HepG2 (cell line): Measurements from ENCODE around the gene ARR3. TPM values are rescaled to one million over a fixed set of nuclear protein-coding genes. Genes with fewer than 3 reads are reported as not detected.

Experiments
- ATAC-seq: fragments of 200-7000 bp; cut with Tn5 transposase; 3 replicates; pipeline ENCODE4 v1.9.1; 2020; ENCODE audit warnings: mild to moderate bottlenecking, moderate library complexity
- BruUV-seq: library from RNA; stranded (reverse); fragments of 400-500 nt; replicated peaks from 2 replicates; lab custom pipeline; 2021; lab: Mats Ljungman, UMichigan
- CTCF ChIA-PET: fragments of 300-600 bp; formaldehyde crosslinking; extraction: SDS; loops from one replicate; lab custom pipeline; 2021; ENCODE audit warnings: low total read pairs, inconsistent platforms, low intra/inter-chr PET ratio; lab: Yijun Ruan, JAX
- POLR2A ChIA-PET: fragments of 350-600 bp; sonication (Branson Sonifier 250); formaldehyde crosslinking; loops from one replicate; lab custom pipeline; 2020; ENCODE audit warnings: antibody characterized with exemption, inconsistent platforms; lab: Yijun Ruan, JAX
- DNase-seq: peaks from one replicate; pipeline ENCODE4 v3.0.0-alpha.2; 2015; ENCODE audit warnings: low spot score
- FAIRE-seq: peaks from 3 replicates; lab custom pipeline; 2011; peaks lifted over from hg19 to GRCh38; lab: Jason Lieb, UNC
- H2AFZ ChIP-seq: one replicate; pipeline ENCODE4 v1.6.1; 2011; ENCODE audit warnings: low read length, inconsistent platforms
- H3K27ac ChIP-seq: fragments of 300-600 bp; 3 replicates; pipeline ENCODE4 v1.8.0; 2011; ENCODE audit warnings: mixed run types, mild to moderate bottlenecking, mixed read lengths, low read length, inconsistent platforms; ENCODE audit not compliant: insufficient read depth; ENCODE audit errors: extremely low read length
- H3K27me3 ChIP-seq, 2 experiments: fragments of 200-600 bp in 1 of 2; 2 replicates in 1 of 2; 3 replicates in 1 of 2; pipeline versions ENCODE4 v1.6.0 to v1.8.0; 2011; ENCODE audit warnings: low read length in 2 of 2, mild to moderate bottlenecking in 2 of 2, moderate library complexity in 2 of 2, inconsistent platforms in 1 of 2; ENCODE audit not compliant: insufficient read depth in 2 of 2, control insufficient read depth in 1 of 2
- H3K36me3 ChIP-seq, 2 experiments: fragments of 200-600 bp in 1 of 2; replicated peaks in 1 of 2; 2 replicates in 1 of 2; 3 replicates in 1 of 2; pipeline versions ENCODE4 v1.5.1 to v1.8.0; 2011; ENCODE audit warnings: low read length in 2 of 2, inconsistent platforms in 1 of 2; ENCODE audit not compliant: insufficient read depth in 2 of 2, control insufficient read depth in 1 of 2
- H3K4me1 ChIP-seq: 2 replicates; pipeline ENCODE4 v1.5.1; 2012; ENCODE audit warnings: low read length, inconsistent platforms; ENCODE audit not compliant: insufficient read depth
- H3K4me2 ChIP-seq: 2 replicates; pipeline ENCODE4 v1.6.0; 2011; ENCODE audit warnings: low read depth, low read length, inconsistent platforms
- H3K4me3 ChIP-seq, 3 experiments: fragments of 200-600 bp in 1 of 3; sonication (generic), shearing (Covaris generic) in 1 of 3; replicated peaks in 1 of 3; 2 replicates each; pipeline ENCODE4 v1.5.1; 2011 to 2016; ENCODE audit warnings: low read length in 3 of 3, inconsistent platforms in 2 of 3, low read depth in 2 of 3, mild to moderate bottlenecking in 2 of 3, control low read depth in 1 of 3, mixed read lengths in 1 of 3; ENCODE audit not compliant: insufficient read depth in 1 of 3
- H3K79me2 ChIP-seq: one replicate; pipeline ENCODE4 v1.6.1; 2011; ENCODE audit warnings: low read length, inconsistent platforms; ENCODE audit not compliant: insufficient read depth
- H3K9ac ChIP-seq: 2 replicates; pipeline ENCODE4 v1.6.0; 2011; ENCODE audit warnings: mild to moderate bottlenecking, low read depth, low read length, inconsistent platforms; ENCODE audit not compliant: insufficient read depth
- H3K9me3 ChIP-seq: 2 replicates; pipeline ENCODE4 v1.5.1; 2012; ENCODE audit warnings: mild to moderate bottlenecking, low read length
- H4K20me1 ChIP-seq: 2 replicates; pipeline ENCODE4 v1.6.0; 2011; ENCODE audit warnings: inconsistent platforms, mild to moderate bottlenecking, low read length, moderate library complexity; ENCODE audit not compliant: insufficient read depth
- HDAC1 ChIP-seq: sonication (generic); formaldehyde crosslinking; IDR thresholded peaks from 2 replicates; pipeline ENCODE4 v1.5.1; 2020; ENCODE audit warnings: mild to moderate bottlenecking, missing genetic modification reagents
- JDP2 ChIP-seq: sonication (generic); formaldehyde crosslinking; IDR thresholded peaks from 2 replicates; pipeline ENCODE4 v1.8.1; 2022; ENCODE audit warnings: missing genetic modification reagents, borderline replicate concordance
- KLF15 ChIP-seq: sonication (generic); formaldehyde crosslinking; IDR thresholded peaks from 2 replicates; pipeline ENCODE4 v1.8.1; 2023; ENCODE audit warnings: borderline replicate concordance, mild to moderate bottlenecking, inconsistent platforms, missing genetic modification reagents, mixed read lengths
- NFKB2 ChIP-seq: sonication (generic); formaldehyde crosslinking; IDR thresholded peaks from 2 replicates; pipeline ENCODE4 v1.4.0; 2020; ENCODE audit warnings: missing genetic modification reagents, borderline replicate concordance
- RXRB ChIP-seq: IDR thresholded peaks from 2 replicates; pipeline ENCODE4 v1.6.1; 2016; ENCODE audit warnings: borderline replicate concordance, missing genetic modification reagents, missing compliant biosample characterization
- SMAD3 ChIP-seq: sonication (generic); formaldehyde crosslinking; IDR thresholded peaks from 2 replicates; pipeline ENCODE4 v1.4.0; 2020; ENCODE audit warnings: missing genetic modification reagents
- SP2 ChIP-seq: sonication (generic); formaldehyde crosslinking; IDR thresholded peaks from 2 replicates; pipeline ENCODE4 v1.5.1; 2020; ENCODE audit warnings: mild to moderate bottlenecking, missing genetic modification reagents
- THAP11 ChIP-seq: IDR thresholded peaks from 2 replicates; pipeline ENCODE4 v1.6.1; 2016; ENCODE audit warnings: missing biosample characterization, missing genetic modification reagents
- TRIM22 ChIP-seq: fragments of 450-650 bp; IDR thresholded peaks from 2 replicates; pipeline ENCODE4 v1.6.1; 2017
- ZNF24 ChIP-seq: fragments of 450-650 bp; IDR thresholded peaks from 2 replicates; pipeline ENCODE4 v1.6.1; 2017; ENCODE audit warnings: antibody characterized with exemption, mild to moderate bottlenecking
- ZNF253 ChIP-seq: sonication (generic); formaldehyde crosslinking; IDR thresholded peaks from 2 replicates; pipeline ENCODE4 v1.8.0; 2022; ENCODE audit warnings: mild to moderate bottlenecking, missing genetic modification reagents, borderline replicate concordance
- ZNF619 ChIP-seq: sonication (generic); formaldehyde crosslinking; IDR thresholded peaks from 2 replicates; pipeline ENCODE4 v1.4.0; 2020; ENCODE audit warnings: mild to moderate bottlenecking, missing genetic modification reagents
- WGBS: methylation state at CpG from one replicate; pipeline ENCODE4 v1.1.6; 2017; ENCODE audit warnings: low lambda C conversion rate; 5-methylcytosine and 5-hydroxymethylcytosine counted together
- in situ Hi-C: cut with HindIII; loops from 2 replicates; pipeline ENCODE4 v1.10.0; 2017; ENCODE audit warnings: low pct_unique_long_range_greater_than_20kb; ENCODE audit not compliant: extremely low pct_ligation_motif_present
- intact Hi-C: fragments of 100-400 bp; cut with micrococcal nuclease; formaldehyde crosslinking; loops from one replicate; pipeline ENCODE4 v1.10.0; 2022; ENCODE audit not compliant: unreplicated experiment
- polyA plus RNA-seq, 8 experiments: library from polyadenylated mRNA; depleted of rRNA in 3 of 8; stranded (reverse) in 7 of 8; unstranded in 1 of 8; fragments of >200 nt; fragmentation: Illumina TruSeq in 4 of 8; extraction: Trizol in 4 of 8; gene quantifications; 2 replicates each; pipeline versions ENCODE4 v1.2.1 to v1.2.3, GENCODE V29; 2011 to 2016; ENCODE audit warnings: low read depth in 4 of 8, missing spikeins in 1 of 8, mixed read lengths in 1 of 8; ENCODE audit not compliant: insufficient read depth in 1 of 8
- total RNA-seq, 5 experiments: library from RNA; depleted of rRNA; stranded (reverse); fragments of >200 nt; fragmentation: Illumina TruSeq; extraction: Trizol; gene quantifications; 2 replicates each; pipeline ENCODE4 v1.2.3, GENCODE V29; 2016; ENCODE audit warnings: low read depth in 1 of 5
- TF ChIP-seq, protein P1 (sequence below): sonication (generic); formaldehyde crosslinking; IDR thresholded peaks from 2 replicates; pipeline ENCODE4 v1.4.0; 2020; ENCODE audit warnings: mild to moderate bottlenecking, low read depth, missing genetic modification reagents
- TF ChIP-seq, protein P2 (sequence below): sonication (generic); formaldehyde crosslinking; IDR thresholded peaks from 2 replicates; pipeline ENCODE4 v1.5.1; 2020; ENCODE audit warnings: mild to moderate bottlenecking, missing genetic modification reagents

ARR3 gene
- total and polyA plus RNA-seq, 2 of the 13 experiments (the other 11 are each of a cell fraction or from before 2014, with no cell fraction given) = not detected

- TF ChIP-seq THAP11 (CRISPR knock-in tag) (no peak), ZNF253 (CRISPR knock-in tag) (no peak), JDP2 (CRISPR knock-in tag) (no peak), RXRB (CRISPR knock-in tag) (no peak), SP2 (no peak)
- TF ChIP-seq, protein P1, sequence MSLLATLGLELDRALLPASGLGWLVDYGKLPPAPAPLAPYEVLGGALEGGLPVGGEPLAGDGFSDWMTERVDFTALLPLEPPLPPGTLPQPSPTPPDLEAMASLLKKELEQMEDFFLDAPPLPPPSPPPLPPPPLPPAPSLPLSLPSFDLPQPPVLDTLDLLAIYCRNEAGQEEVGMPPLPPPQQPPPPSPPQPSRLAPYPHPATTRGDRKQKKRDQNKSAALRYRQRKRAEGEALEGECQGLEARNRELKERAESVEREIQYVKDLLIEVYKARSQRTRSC (CRISPR knock-in tag) = no peak
- TF ChIP-seq, all 625 proteins: peak for 0
Observed at GRCh38 chrX:70226048-70226447, 42.1 kb upstream of the ARR3 start (continued).

GRCh38 chrX:70226687-70227086 lies 41.4 kb upstream of the ARR3 start:
- in situ Hi-C loops = no loop called here
- ChIA-PET CTCF (no interaction called here), POLR2A (no interaction called here)
- ATAC-seq (no peak), DNase-seq (no peak), FAIRE-seq (no peak)
- 12% methylated on average over 2 of the region's 2 CpGs for whole genome bisulfite sequencing
- H3K36me3 ChIP-seq = no peaks in the 10 kb centered on the region
- no peak overlapping the region for H2AFZ ChIP-seq
- TF ChIP-seq ZNF619 (CRISPR knock-in tag) = no peak
- TF ChIP-seq, protein P2, sequence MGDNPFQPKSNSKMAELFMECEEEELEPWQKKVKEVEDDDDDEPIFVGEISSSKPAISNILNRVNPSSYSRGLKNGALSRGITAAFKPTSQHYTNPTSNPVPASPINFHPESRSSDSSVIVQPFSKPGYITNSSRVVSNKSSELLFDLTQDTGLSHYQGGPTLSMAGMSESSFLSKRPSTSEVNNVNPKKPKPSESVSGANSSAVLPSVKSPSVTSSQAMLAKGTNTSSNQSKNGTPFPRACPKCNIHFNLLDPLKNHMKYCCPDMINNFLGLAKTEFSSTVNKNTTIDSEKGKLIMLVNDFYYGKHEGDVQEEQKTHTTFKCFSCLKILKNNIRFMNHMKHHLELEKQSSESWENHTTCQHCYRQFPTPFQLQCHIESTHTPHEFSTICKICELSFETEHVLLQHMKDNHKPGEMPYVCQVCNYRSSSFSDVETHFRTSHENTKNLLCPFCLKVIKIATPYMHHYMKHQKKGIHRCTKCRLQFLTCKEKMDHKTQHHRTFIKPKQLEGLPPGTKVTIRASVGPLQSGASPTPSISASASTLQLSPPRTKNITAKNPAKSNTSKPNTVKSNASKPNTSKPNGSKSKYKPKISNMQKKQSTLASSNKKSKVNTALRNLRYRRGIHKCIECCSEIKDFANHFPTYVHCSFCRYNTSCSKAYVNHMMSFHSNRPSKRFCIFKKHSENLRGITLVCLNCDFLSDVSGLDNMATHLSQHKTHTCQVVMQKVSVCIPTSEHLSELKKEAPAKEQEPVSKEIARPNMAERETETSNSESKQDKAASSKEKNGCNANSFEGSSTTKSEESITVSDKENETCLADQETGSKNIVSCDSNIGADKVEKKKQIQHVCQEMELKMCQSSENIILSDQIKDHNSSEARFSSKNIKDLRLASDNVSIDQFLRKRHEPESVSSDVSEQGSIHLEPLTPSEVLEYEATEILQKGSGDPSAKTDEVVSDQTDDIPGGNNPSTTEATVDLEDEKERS (CRISPR knock-in tag) = no peak
- TF ChIP-seq SMAD3 (CRISPR knock-in tag) = no peak
- TF ChIP-seq HDAC1 (CRISPR knock-in tag) = no peak
- TF ChIP-seq KLF15 (CRISPR knock-in tag) = no peak
- TF ChIP-seq TRIM22 = no peak
- TF ChIP-seq ZNF24 = no peak
- TF ChIP-seq NFKB2 (CRISPR knock-in tag) = no peak
- H3K9ac ChIP-seq = no peak overlapping the region
- no peaks in the 10 kb centered on the region for H3K27me3 ChIP-seq
- no peaks in the 10 kb centered on the region; the same call in 1 of the 2 replicates for H3K4me1 ChIP-seq
- no peak overlapping the region for H3K27ac ChIP-seq
- H4K20me1 ChIP-seq = no peaks in the 10 kb centered on the region
- H3K79me2 ChIP-seq = no peaks in the 10 kb centered on the region
- intact Hi-C loops = no loop called here
- BruUV-seq = no TSS peak
- no peak overlapping the region for H3K4me3 ChIP-seq
- H3K4me2 ChIP-seq = no peak overlapping the region
- no peaks in the 10 kb centered on the region for H3K9me3 ChIP-seq
